HG03280 (cell line): Measurements from ENCODE around the gene PTH1R.

Experiments used
- ATAC-seq: cut with Tn5 transposase; IDR thresholded peaks from one replicate; pipeline ENCODE4 v1.9.1; 2021; ENCODE audit warnings: mild to moderate bottlenecking, moderate library complexity; ENCODE audit not compliant: unreplicated experiment

Gene PTH1R

DNA sequence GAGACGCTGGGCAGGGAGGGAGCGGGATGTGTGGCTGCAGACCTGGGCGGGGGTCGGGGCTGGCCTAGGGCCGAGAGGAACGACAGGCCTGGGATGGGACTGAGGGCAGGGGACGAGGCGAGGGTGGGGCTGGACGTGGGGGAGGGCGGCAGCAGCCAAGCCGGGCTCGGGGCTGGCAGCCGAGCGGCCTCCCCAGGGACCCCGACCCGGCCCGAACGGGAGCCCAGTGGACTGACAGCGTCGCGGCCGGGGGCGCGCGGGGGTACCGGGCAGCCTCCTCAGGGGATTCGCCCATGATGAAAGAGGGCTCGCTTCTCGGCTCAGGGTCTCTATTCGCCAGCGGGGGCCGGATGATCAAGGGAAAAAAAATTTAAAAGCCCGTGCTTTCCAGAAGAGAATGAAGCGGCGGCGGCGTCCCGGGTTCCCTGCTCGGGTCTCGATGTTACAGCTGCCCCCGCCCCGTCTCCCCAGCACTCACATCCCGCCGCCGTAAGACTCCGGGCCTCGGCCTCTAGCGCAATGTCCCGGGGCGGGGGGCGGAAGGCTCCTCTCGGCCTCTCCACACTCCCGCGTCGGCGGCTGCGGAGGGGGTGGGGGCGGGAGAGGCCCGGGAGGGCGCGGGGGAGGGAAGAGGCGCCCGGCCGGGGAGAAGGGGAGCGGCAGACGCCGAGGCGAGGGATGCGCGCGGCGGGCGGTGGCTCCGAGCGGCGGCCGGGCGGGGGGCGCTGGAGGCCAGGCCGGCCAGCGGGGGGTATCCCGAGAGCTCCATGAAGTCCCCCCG, 4.3 kb downstream of the PTH1R start:
- ATAC-seq = no peak

GRCh38 chr3:46882377-46883053, 5.0 kb downstream of the PTH1R start:
- no peak for ATAC-seq

- ATAC-seq = no peak
Observed at GRCh38 chr3:46883054-46883829, 5.7 kb downstream of the PTH1R start.

DNA sequence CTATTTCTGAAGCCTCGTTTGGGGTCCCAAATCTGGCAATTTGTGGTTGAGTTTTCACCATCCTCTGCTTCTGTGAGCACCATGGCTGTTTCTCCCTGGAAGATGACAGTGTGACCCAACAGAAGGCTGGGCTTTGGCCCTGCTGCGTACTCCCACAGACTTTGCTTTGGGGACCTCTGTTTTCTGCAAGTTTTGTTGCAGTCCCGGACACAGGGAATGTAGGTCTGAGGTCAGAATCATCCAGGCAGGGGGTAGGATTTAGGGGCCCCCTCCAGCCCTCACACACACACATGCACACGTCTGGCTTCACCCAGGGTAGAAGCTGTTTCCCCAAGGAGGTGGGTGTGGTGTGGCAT, 6.3 kb downstream of the PTH1R start:
- ATAC-seq = no peak

- ATAC-seq = no peak
Observed at GRCh38 chr3:46884427-46884826, 6.9 kb downstream of the PTH1R start.

- ATAC-seq = no peak
Observed at GRCh38 chr3:46884929-46885328, 7.4 kb downstream of the PTH1R start.

GRCh38 chr3:46885612-46886011, 8.1 kb downstream of the PTH1R start:
- ATAC-seq = no peak

- no peak for ATAC-seq
Observed at GRCh38 chr3:46887980-46888494, 10.5 kb downstream of the PTH1R start.

DNA sequence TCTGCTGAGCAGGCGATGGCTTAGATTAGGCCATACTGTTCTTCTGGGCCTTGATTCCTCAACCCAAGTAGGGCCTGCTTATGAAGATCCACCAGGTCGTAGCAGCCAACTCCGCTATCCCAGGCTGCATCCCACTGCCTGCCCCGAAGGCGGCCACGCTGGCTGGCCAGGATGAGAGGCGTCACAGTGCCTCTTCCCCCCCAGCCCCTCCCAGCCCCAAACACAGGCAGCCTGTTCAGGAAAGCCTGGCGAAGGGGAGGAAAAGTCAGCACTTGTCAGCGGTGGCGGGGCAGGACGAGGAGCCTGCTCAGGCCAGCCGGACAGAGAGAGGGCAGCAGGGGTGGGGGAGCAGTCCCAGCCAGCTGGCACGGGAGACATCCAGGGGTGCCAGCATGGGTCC, 11.2 kb downstream of the PTH1R start:
- ATAC-seq = no peak

GRCh38 chr3:46889381-46890110, 12.0 kb downstream of the PTH1R start:
- ATAC-seq = no peak

GRCh38 chr3:46890132-46890531, 12.6 kb downstream of the PTH1R start:
- no peak for ATAC-seq

- no peak for ATAC-seq
Observed at GRCh38 chr3:46891132-46891531, 13.6 kb downstream of the PTH1R start.

- ATAC-seq = no peak
Observed at GRCh38 chr3:46892285-46893145, 15.0 kb downstream of the PTH1R start.

- ATAC-seq = no peak
Observed at GRCh38 chr3:46893146-46893748, 15.7 kb downstream of the PTH1R start.

GRCh38 chr3:46893763-46894162, 16.2 kb downstream of the PTH1R start:
- no peak for ATAC-seq

DNA sequence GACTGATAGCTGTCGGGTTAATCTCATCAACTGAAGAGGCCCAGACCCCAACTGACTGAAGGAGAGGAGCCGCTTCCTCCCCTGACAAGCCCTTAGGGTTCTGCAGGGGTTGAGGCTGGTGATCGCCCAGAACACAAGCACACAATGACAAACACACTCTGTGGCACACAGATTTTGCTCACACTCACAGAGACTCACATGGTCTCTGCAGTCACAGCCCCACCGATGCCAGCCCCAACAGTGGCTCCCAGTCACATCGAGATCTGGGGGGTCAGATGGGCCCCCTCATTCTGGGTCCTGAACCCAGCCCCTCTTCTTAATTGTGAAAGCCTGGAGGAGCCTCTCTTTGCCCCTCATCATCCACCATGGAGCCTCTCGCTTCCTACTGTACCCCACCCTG, 16.7 kb downstream of the PTH1R start:
- no peak for ATAC-seq

- ATAC-seq = no peak
Observed at GRCh38 chr3:46895204-46895660, 17.7 kb downstream of the PTH1R start.

DNA sequence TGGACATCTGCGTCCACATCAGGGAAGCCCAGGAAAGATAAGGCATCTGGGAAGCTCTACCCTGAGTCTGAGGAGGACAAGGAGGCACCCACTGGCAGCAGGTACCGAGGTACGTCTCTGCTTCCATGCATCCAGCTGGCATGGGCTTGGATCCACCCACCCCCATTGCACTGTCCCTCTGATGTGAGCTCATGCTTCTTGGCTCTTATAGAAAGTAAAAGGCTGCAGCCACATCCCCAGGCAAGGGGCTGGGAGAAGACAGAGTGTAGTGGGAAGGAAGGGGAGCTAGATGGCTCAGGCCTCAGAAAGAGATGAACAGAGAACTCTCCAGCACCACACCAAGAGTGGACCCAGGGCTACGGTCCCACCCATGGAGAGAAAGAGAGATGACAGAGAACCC, 18.2 kb downstream of the PTH1R start:
- ATAC-seq = no peak

GRCh38 chr3:46896386-46896785, 18.9 kb downstream of the PTH1R start:
- no peak for ATAC-seq

DNA sequence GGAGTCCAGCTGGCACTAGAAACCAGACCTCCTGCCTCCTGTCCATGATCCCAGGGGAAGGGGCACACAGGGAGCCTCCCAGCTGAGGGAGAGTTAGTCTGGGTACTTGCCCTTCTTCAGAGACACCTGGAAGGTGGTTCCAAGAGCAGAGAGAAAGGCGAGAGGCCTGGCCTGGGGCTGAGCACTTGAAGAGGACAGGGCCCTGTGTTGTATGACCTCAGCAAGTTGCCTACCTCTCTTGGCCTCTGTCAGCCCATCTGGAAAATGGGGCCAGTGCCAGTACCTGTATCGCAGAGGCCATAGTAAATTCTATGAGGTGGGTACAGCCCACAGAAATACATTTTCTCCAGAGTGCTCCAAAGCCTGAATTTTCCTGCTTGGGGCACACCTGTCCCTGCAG, 19.5 kb downstream of the PTH1R start:
- ATAC-seq = no peak
